ENCODE results near the gene C2orf69.

Gene C2orf69

DNA sequence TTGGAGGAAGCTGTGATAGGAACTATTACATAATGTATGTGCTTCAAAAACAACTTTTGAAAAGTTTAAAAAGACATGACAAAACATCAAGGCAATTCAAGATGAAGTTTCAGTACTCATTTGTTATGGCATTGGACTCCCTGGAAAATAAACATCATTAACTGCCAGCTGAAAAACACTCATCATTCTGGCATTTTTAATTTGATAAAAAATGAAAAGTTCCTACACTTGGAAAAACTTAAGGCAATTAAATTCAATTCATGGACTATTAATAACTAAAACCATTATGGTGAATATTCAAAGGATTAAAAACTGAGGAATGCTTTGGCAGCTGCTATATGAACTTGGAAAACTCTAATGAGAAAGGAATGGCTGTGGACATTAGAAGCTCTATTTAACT is 35.7 kb downstream of the C2orf69 start:
- TF ChIP-seq, protein P1, sequence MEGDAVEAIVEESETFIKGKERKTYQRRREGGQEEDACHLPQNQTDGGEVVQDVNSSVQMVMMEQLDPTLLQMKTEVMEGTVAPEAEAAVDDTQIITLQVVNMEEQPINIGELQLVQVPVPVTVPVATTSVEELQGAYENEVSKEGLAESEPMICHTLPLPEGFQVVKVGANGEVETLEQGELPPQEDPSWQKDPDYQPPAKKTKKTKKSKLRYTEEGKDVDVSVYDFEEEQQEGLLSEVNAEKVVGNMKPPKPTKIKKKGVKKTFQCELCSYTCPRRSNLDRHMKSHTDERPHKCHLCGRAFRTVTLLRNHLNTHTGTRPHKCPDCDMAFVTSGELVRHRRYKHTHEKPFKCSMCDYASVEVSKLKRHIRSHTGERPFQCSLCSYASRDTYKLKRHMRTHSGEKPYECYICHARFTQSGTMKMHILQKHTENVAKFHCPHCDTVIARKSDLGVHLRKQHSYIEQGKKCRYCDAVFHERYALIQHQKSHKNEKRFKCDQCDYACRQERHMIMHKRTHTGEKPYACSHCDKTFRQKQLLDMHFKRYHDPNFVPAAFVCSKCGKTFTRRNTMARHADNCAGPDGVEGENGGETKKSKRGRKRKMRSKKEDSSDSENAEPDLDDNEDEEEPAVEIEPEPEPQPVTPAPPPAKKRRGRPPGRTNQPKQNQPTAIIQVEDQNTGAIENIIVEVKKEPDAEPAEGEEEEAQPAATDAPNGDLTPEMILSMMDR (IDR thresholded peaks at IDR 0.05; ENCODE audit: insufficient read depth, low read depth, low read length, missing control alignments) = no peak
- DNase-seq (ENCODE audit: low read depth) = no peak
- no peak overlapping the region for H3K4me3 ChIP-seq (ENCODE audit: low read length)

DNA sequence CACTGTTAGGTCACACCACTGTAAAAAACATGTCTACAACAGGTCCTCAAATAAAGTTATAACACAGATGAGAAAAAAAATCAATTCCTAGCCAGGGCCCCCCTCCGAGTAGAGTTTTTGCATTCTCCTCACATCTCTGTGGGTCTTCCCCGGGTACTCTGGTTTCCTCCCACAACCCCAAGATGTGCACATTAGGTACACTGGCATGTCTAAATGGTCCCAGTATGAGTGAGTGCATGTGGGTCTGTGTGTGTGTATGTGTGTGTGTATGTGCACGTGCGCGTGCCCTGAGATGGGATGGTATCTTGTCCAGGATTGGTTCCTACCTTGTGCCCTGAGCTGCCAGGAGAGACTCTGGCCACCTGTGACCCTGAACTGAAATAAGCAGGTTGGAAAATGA is 39.3 kb downstream of the C2orf69 start:
- TF ChIP-seq, protein P1 (IDR thresholded peaks at IDR 0.05; ENCODE audit: insufficient read depth, low read depth, low read length, missing control alignments) = no peak
- H3K4me3 ChIP-seq (ENCODE audit: low read length) = no peak overlapping the region
- no peak for DNase-seq (ENCODE audit: low read depth)

- H3K4me3 ChIP-seq (ENCODE audit: low read length) = no peak overlapping the region
- DNase-seq (ENCODE audit: low read depth) = no peak
- TF ChIP-seq, protein P1 (IDR thresholded peaks at IDR 0.05; ENCODE audit: insufficient read depth, low read depth, low read length, missing control alignments) = no peak
Observed at GRCh38 chr2:199951023-199951422, 39.9 kb downstream of the C2orf69 start.

DNA sequence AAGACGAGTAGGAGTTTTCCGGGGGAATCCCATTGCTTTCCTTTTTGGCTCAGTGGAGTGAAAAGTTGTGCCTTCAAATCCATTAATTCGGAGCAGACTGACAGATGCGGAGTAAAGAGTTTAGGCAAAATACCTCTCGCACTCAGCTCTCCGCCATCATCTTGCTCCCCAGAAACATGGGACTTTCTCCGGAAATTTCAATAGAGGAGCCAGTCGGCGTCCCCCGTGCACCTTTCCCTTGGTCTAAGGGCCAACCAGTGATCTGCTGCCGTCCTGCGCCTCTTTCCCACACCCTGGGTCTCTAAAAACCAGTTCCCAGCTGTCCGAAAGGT is 43.9 kb downstream of the C2orf69 start:
- peak overlapping the region; percentile 98 for H3K4me3 ChIP-seq (ENCODE audit: low read length)
- no peak for DNase-seq (ENCODE audit: low read depth)
- TF ChIP-seq, protein P1 (IDR thresholded peaks at IDR 0.05; ENCODE audit: insufficient read depth, low read depth, low read length, missing control alignments) = no peak

GRCh38 chr2:199955339-199956061 is 44.4 kb downstream of the C2orf69 start, which contains the start of the genes MAIP1 and TYW5:
TSS of gene MAIP1 (plus strand) at chr2:199955582. CDS start at chr2:199955799, 217 bp downstream.
TSS of gene TYW5 (minus strand) at chr2:199955491. CDS start at chr2:199955470, 21 bp downstream.
- TF ChIP-seq, protein P1 (IDR thresholded peaks at IDR 0.05; ENCODE audit: insufficient read depth, low read depth, low read length, missing control alignments) = peak; percentile 29
- peak within 1 kb of the TSS; percentile 98 for H3K4me3 ChIP-seq (ENCODE audit: low read length)
- peak; percentile 87 for DNase-seq (ENCODE audit: low read depth)

DNA sequence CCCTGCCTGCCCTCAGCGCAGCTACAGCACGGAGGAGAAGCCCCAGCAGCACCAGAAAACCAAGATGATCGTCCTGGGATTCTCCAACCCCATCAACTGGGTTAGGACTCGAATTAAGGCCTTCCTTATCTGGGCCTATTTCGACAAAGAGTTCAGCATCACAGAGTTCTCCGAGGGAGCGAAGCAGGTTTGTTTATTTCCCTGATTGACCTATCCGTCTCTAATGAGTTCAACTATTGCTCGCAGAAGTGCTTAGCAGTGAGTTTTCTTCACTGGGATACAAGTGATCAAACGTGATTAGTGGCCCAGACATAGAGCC is 44.9 kb downstream of the C2orf69 start:
- TF ChIP-seq, protein P1 (IDR thresholded peaks at IDR 0.05; ENCODE audit: insufficient read depth, low read depth, low read length, missing control alignments) = no peak
- no peak for DNase-seq (ENCODE audit: low read depth)
- H3K4me3 ChIP-seq (ENCODE audit: low read length) = peak overlapping the region; percentile 98

DNA sequence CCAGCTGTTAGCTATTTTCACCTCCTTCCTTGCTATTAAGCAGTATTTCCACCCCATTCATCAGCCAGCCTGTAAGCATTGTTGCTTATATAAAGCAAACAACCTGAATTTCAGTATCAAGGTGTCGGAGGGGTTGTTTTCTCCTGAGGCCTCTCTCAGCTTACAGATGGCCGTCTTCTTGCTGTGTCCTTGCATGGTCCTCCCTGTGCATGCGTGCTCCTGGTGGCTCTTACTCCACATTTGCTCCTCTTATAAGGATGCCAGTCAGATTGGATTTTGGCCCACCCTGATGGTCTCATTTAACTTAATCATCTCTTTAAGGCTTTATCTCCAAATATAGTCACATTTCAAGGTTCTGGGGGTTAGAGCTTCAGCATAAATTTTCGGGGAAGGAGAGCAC is 46.9 kb downstream of the C2orf69 start:
- DNase-seq (ENCODE audit: low read depth) = no peak
- TF ChIP-seq, protein P1 (IDR thresholded peaks at IDR 0.05; ENCODE audit: insufficient read depth, low read depth, low read length, missing control alignments) = no peak
- H3K4me3 ChIP-seq (ENCODE audit: low read length) = no peak overlapping the region
